Activated CD4-positive, alpha-beta T cell treated with anti-CD3 and anti-CD28 coated beads for 36 hours (primary cell): ENCODE results near the gene KDM8. TPM values are rescaled to one million over a fixed set of nuclear protein-coding genes. Genes with fewer than 3 reads are reported as not detected.

Source experiments
- ATAC-seq: fragments of 200-7000 bp; cut with Tn5 transposase; one replicate; pipeline ENCODE4 v1.10.0; 2021; ENCODE audit warnings: mild to moderate bottlenecking, moderate library complexity
- CTCF ChIA-PET: fragments of 350-600 bp; sonication (Branson Sonifier 250); formaldehyde crosslinking; loops from one replicate; lab custom pipeline; 2021; ENCODE audit warnings: antibody characterized with exemption; lab: Charles Lee
- POLR2A ChIA-PET: fragments of 350-600 bp; sonication (Branson Sonifier 250); formaldehyde crosslinking; loops from one replicate; lab custom pipeline; 2021; ENCODE audit warnings: antibody characterized with exemption, inconsistent platforms; lab: Charles Lee
- DNase-seq: peaks from one replicate; pipeline ENCODE4 v3.0.0-alpha.2; 2020
- H3K27ac Mint-ChIP-seq: one replicate; pipeline ENCODE4 v1.8.0; 2021; ENCODE audit warnings: mixed read lengths
- H3K27me3 Mint-ChIP-seq: one replicate; pipeline ENCODE4 v1.8.0; 2021; ENCODE audit warnings: mixed read lengths
- H3K36me3 Mint-ChIP-seq: one replicate; pipeline ENCODE4 v1.8.0; 2021; ENCODE audit warnings: low read depth, mixed read lengths
- H3K4me1 Mint-ChIP-seq: one replicate; pipeline ENCODE4 v1.8.0; 2021; ENCODE audit warnings: mixed read lengths
- H3K4me3 Mint-ChIP-seq: one replicate; pipeline ENCODE4 v1.8.0; 2021; ENCODE audit warnings: mild to moderate bottlenecking, moderate library complexity, mixed read lengths
- H3K9me3 Mint-ChIP-seq: one replicate; pipeline ENCODE4 v1.8.0; 2021; ENCODE audit warnings: low read depth, mixed read lengths
- intact Hi-C, 2 experiments: fragments of 100-400 bp; cut with DNase I in 1 of 2; cut with micrococcal nuclease in 1 of 2; formaldehyde crosslinking; loops; one replicate each; pipeline versions ENCODE4 v1.14.2 to v1.15.1; 2022 to 2024; cut with DNase I, micrococcal nuclease
- total RNA-seq, 2 experiments: library from RNA; stranded (reverse); gene quantifications; one replicate each; pipeline ENCODE4 v1.2.3, GENCODE V29; 2021

KDM8 gene
- total RNA-seq, 2 experiments from 2014 or later, result 9.8 to 10.4 TPM

DNA sequence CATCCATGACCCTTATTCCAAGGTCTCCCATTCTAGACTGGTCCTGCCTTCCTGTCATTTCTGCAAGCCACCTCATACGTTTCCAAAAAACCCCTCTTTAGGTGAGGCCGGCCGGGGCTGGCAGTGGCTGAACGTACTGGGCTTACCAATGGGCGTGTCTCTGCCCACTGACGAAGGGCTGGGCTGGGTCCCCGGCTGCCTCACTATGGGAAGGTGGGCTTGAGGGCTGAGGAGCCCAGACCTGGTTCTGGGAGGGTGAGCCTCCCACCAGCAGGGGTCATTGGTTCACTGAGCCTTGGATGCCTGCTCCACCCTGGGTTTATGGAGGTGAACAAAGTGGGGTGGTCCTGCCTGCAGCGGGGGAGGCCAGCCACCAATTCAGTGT is 19.9 kb downstream of the KDM8 start:
- POLR2A ChIA-PET, result no interaction called here
- CTCF ChIA-PET, result no interaction called here

DNA sequence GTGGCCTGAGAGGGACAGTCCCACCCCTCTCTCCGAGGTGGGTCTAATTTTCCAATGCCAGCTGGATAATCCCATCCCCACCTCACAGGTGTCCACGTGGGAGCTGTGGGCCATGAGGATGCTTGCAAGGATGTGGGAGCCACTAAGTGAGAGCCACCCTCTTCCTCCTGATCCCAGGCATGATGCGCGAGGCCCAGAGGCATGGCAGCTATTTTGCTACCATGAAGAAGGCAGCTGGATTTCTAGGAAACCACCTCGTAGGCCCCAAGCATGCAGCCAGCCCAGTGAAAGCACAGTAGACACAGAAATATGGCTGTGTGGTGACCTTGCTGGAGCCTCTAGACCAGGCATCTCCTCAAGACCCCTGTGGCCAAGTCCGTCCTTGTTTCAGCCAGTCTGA is 20.4 kb downstream of the KDM8 start:
- Mint-ChIP-seq H3K27ac (peak overlapping the region; percentile 53), H3K4me1 (peaks cover 19% of the 10 kb centered on the region), H3K9me3 (no peaks in the 10 kb centered on the region), H3K36me3 (peaks cover 16% of the 10 kb centered on the region), H3K4me3 (no peak overlapping the region), H3K27me3 (no peaks in the 10 kb centered on the region)
- DNase-seq (no peak), ATAC-seq (no peak)
- POLR2A ChIA-PET, result no interaction called here
- CTCF ChIA-PET, result no interaction called here
- intact Hi-C loops, result no loop called here

More for the DNA sequence above, 19.9 kb downstream of the KDM8 start:
- Mint-ChIP-seq H3K27me3 (no peaks in the 10 kb centered on the region), H3K36me3 (peaks cover 16% of the 10 kb centered on the region), H3K27ac (no peak overlapping the region), H3K4me3 (no peak overlapping the region), H3K9me3 (no peaks in the 10 kb centered on the region), H3K4me1 (peaks cover 19% of the 10 kb centered on the region)
- ATAC-seq (peak; percentile 40), DNase-seq (no peak)
- intact Hi-C loops, result no loop called here

- ATAC-seq, result no peak
- DNase-seq, result no peak
- no peaks in the 10 kb centered on the region for H3K27me3 Mint-ChIP-seq
- H3K4me1 Mint-ChIP-seq, result peaks cover 25% of the 10 kb centered on the region
- H3K27ac Mint-ChIP-seq, result no peak overlapping the region
- POLR2A ChIA-PET, result no interaction called here
- H3K4me3 Mint-ChIP-seq, result no peak overlapping the region
- intact Hi-C loops, result no loop called here
- H3K9me3 Mint-ChIP-seq, result no peaks in the 10 kb centered on the region
- H3K36me3 Mint-ChIP-seq, result peaks cover 22% of the 10 kb centered on the region
- CTCF ChIA-PET, result interaction anchor here (0.8 to 2.1 kb wide), 3 partner anchors 9 to 52 kb away, joined by 5 to 6 read pairs (median 5); no protein-coding TSS in a partner anchor
These were observed 21.0 kb downstream of the KDM8 start for GRCh38 chr16:27224271-27224737.

DNA sequence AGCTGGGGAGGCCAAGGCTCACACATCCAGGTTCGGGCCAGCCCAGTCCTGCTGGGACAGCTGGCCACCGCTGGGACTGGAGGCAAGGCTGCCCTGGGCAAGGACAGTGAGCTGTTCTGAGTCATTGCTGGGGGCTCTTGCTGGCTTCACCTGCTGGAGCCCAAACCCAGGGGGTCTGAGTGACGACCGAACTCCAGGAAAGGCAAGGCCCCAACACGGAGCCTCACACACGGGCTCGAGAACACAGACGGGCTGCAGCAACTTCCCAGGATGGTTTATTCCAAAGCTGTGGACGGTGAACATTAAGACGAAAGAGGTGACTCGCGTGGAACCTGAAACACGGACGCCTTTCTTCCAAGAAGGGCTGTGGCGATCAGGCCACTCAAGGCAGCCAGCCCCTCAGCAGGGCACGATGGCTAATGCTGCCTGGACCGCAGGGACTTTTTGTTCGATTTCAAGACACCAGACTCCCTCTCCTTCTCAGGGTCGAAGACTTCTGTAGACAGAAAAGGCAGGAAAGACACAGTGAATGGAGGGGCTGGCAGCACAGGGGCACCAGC is 21.5 kb downstream of the KDM8 start:
- H3K27me3 Mint-ChIP-seq, result no peaks in the 10 kb centered on the region
- ChIA-PET POLR2A (no interaction called here), CTCF (interaction anchor here (0.7 to 2.1 kb wide), 6 partner anchors 9 to 67 kb away, joined by 4 to 6 read pairs (median 5); no protein-coding TSS in a partner anchor)
- DNase-seq, result no peak
- H3K4me1 Mint-ChIP-seq, result peaks cover 29% of the 10 kb centered on the region
- H3K4me3 Mint-ChIP-seq, result no peak overlapping the region
- H3K36me3 Mint-ChIP-seq, result peaks cover 22% of the 10 kb centered on the region
- intact Hi-C loops, result no loop called here
- H3K9me3 Mint-ChIP-seq, result no peaks in the 10 kb centered on the region
- no peak overlapping the region for H3K27ac Mint-ChIP-seq
- ATAC-seq, result no peak

DNA sequence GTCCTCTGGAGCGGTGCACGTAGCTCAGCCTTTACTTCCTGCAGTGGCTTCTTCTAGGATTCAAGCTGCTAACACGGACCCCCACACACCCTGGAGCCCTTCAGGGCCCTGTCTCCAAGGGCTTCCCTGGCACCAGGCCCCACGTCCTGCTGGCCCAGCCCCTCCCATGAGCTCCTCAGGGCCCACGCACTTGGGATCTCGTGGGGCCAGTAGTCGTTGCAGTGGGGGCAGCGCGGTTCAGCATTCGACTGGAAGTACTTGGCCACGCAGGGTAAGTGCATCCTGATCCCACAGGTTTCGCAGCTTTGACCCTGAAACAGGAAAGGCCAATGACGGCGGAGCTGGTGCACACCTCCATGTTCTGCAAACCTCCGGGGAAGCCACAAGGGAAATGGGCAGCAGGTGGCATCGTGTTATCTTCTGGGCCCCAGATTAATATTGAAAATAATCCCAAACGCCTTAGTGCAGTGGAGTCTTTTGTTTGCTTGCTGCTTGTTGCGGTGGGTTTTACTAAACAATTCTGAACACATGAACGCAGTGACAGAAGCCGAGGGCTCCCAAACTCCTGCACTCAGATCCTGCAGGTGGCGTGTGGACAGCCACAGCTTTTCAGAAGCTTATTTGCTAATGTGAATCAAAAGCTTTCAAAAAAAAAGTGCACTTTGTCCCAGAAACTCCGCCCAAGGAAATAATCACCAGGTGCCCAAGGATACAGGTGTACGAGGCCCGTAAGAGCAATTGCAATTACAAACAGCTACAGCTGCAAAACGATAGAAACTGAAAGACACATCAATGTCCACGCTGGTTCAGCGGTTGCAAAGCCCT is 22.4 kb downstream of the KDM8 start:
- H3K4me3 Mint-ChIP-seq, result no peak overlapping the region
- peaks cover 37% of the 10 kb centered on the region for H3K4me1 Mint-ChIP-seq
- DNase-seq, result no peak
- ChIA-PET CTCF (interaction anchor here (0.7 to 2.1 kb wide), 7 partner anchors 9 to 95 kb away, joined by 3 to 6 read pairs (median 4); no protein-coding TSS in a partner anchor), POLR2A (no interaction called here)
- no peaks in the 10 kb centered on the region for H3K27me3 Mint-ChIP-seq
- no peak for ATAC-seq
- no peaks in the 10 kb centered on the region for H3K9me3 Mint-ChIP-seq
- peaks cover 27% of the 10 kb centered on the region for H3K36me3 Mint-ChIP-seq
- intact Hi-C loops, result no loop called here
- peak overlapping the region; percentile 63 for H3K27ac Mint-ChIP-seq

DNA sequence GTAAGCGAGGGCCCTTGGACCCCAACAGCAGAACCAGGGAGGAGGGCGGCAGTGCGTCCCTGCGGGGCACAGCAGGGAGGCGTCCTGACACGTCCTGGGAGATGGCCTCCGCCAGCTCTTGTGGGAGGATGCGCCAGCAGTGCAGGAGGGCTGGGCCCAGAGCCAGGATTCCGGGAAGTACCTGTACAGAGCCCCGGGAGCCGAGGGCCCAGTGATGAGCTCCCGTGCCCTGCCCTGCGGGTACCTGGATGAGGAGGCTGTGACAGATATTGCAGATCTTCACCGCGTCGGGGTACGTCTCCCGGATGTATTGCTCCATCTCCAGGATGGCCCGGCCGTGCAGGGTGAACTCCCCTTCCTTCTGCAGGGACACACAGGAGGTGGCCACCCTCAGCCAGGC is 23.1 kb downstream of the KDM8 start:
- POLR2A ChIA-PET, result no interaction called here
- H3K4me1 Mint-ChIP-seq, result peaks cover 44% of the 10 kb centered on the region
- ATAC-seq (no peak), DNase-seq (no peak)
- H3K27ac Mint-ChIP-seq, result no peak overlapping the region
- no peaks in the 10 kb centered on the region for H3K9me3 Mint-ChIP-seq
- intact Hi-C loops, result no loop called here
- CTCF ChIA-PET, result interaction anchor here (1.3 to 2.1 kb wide), 4 partner anchors 8 to 95 kb away, joined by 3 to 6 read pairs (median 4); no protein-coding TSS in a partner anchor
- no peak overlapping the region for H3K4me3 Mint-ChIP-seq
- H3K27me3 Mint-ChIP-seq, result no peaks in the 10 kb centered on the region
- peaks cover 35% of the 10 kb centered on the region for H3K36me3 Mint-ChIP-seq

- Mint-ChIP-seq H3K4me1 (peaks cover 51% of the 10 kb centered on the region), H3K9me3 (no peaks in the 10 kb centered on the region), H3K27ac (no peak overlapping the region), H3K4me3 (no peak overlapping the region), H3K27me3 (no peaks in the 10 kb centered on the region), H3K36me3 (peaks cover 41% of the 10 kb centered on the region)
- intact Hi-C loops, result no loop called here
- POLR2A ChIA-PET, result interaction anchor here (0.7 kb wide), 1 partner anchor 20 kb away, joined by 3 read pairs; no protein-coding TSS in a partner anchor
- CTCF ChIA-PET, result interaction anchor here (1.5 kb wide), 1 partner anchor 94 kb away, joined by 3 read pairs; no protein-coding TSS in a partner anchor
- DNase-seq (no peak), ATAC-seq (no peak)
These were observed 23.8 kb downstream of the KDM8 start for GRCh38 chr16:27226976-27227705.

- Mint-ChIP-seq H3K9me3 (no peaks in the 10 kb centered on the region), H3K4me1 (peaks cover 60% of the 10 kb centered on the region), H3K36me3 (peaks cover 50% of the 10 kb centered on the region), H3K27me3 (no peaks in the 10 kb centered on the region), H3K4me3 (no peak overlapping the region), H3K27ac (no peak overlapping the region)
- POLR2A ChIA-PET, result interaction anchor here (0.5 to 0.6 kb wide), 3 partner anchors 30 to 93 kb away, joined by 3 to 4 read pairs (median 3); no protein-coding TSS in a partner anchor
- DNase-seq, result no peak
- intact Hi-C loops, result no loop called here
- CTCF ChIA-PET, result no interaction called here
- ATAC-seq, result no peak
These were observed 24.7 kb downstream of the KDM8 start for GRCh38 chr16:27228045-27228444.

DNA sequence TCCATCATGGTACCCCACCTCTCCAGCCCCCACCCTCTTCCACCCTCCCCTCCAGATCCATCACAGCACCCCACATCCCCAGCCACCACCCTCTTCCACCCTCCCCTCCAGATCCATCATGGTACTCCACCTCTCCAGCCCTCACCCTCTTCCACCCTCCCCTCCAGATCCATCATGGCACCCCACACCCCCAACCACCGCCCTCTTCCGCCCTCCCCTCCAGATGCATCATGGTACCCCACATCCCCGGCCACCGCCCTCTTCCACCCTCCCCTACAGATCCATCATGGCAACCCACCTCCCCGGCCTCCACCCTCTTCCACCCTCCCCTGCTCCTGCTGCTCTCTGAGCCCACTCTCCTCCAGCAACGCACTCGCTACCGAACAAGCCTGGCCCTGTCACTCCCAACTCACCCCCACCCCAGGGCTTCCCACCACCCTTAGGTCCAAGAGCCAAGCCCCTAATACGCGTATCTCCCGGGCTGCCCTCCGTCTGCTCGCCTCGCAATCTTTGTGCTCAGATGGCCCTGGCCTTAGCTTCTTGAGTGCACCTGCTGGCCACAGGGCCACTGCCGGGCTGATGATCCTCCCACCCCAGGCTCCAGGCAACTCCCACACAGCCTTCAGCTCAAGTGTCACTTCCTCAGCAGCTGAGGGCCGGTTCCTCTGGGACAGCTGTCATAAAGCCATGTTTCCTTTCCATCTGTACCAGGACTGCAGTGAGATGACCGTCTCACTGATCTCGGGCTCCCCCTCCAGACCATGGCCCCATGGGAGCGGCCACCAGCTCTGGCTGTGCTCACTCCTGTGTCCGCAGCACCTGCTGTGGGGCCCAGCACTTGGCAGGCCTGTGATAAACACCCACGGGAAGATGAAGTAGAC is 25.5 kb downstream of the KDM8 start:
- Mint-ChIP-seq H3K27ac (no peak overlapping the region), H3K4me1 (peaks cover 68% of the 10 kb centered on the region), H3K9me3 (no peaks in the 10 kb centered on the region), H3K4me3 (no peak overlapping the region), H3K36me3 (peaks cover 58% of the 10 kb centered on the region), H3K27me3 (no peaks in the 10 kb centered on the region)
- ATAC-seq (no peak), DNase-seq (no peak)
- CTCF ChIA-PET, result interaction anchor here (0.6 to 1.3 kb wide), 5 partner anchors 36 to 221 kb away, joined by 3 to 4 read pairs (median 3); no protein-coding TSS in a partner anchor
- POLR2A ChIA-PET, result interaction anchor here (0.5 to 0.6 kb wide), 3 partner anchors 13 to 138 kb away, joined by 3 to 4 read pairs (median 3); no protein-coding TSS in a partner anchor
- intact Hi-C loops, result no loop called here

GRCh38 chr16:27229891-27230470 is 26.7 kb downstream of the KDM8 start:
- Mint-ChIP-seq H3K9me3 (no peaks in the 10 kb centered on the region), H3K27ac (peak overlapping the region; percentile 93), H3K4me1 (peaks cover 79% of the 10 kb centered on the region), H3K4me3 (no peak overlapping the region), H3K36me3 (peaks cover 60% of the 10 kb centered on the region), H3K27me3 (no peaks in the 10 kb centered on the region)
- intact Hi-C loops, result loop anchor here (1.0 to 10.0 kb wide), 2 partner anchors 227 to 955 kb away; no protein-coding TSS in a partner anchor
- no peak for DNase-seq
- ChIA-PET CTCF (interaction anchor here (0.7 to 2.8 kb wide), 17 partner anchors 11 to 226 kb away, joined by 3 to 15 read pairs (median 4); no protein-coding TSS in a partner anchor), POLR2A (interaction anchor here (0.6 to 2.6 kb wide), 5 partner anchors 14 to 144 kb away, joined by 3 to 23 read pairs (median 6); partner anchors contain the start of gene KDM8)
- ATAC-seq, result no peak
